Upper lobe of right lung (tissue), 1 donor: Measurements from ENCODE around the gene CNTNAP1. TPM values are rescaled to one million over a fixed set of nuclear protein-coding genes. Genes with fewer than 3 reads are reported as not detected.

Experiments
- ATAC-seq: fragments of 200-7000 bp; cut with Tn5 transposase; one replicate; pipeline ENCODE4 v1.9.1; 2020; ENCODE audit warnings: mild to moderate bottlenecking, moderate library complexity
- DNase-seq: peaks from one replicate; pipeline ENCODE4 v3.0.0-alpha.2; 2020
- H3K27ac ChIP-seq: fragments of 200-600 bp; one replicate; pipeline ENCODE4 v1.8.0; 2022
- H3K27me3 ChIP-seq: fragments of 200-600 bp; one replicate; pipeline ENCODE4 v1.8.0; 2022; ENCODE audit warnings: mild to moderate bottlenecking
- H3K36me3 ChIP-seq: fragments of 200-600 bp; one replicate; pipeline ENCODE4 v1.8.0; 2022
- H3K4me1 ChIP-seq: fragments of 200-600 bp; one replicate; pipeline ENCODE4 v1.8.0; 2022
- H3K4me3 ChIP-seq: fragments of 200-600 bp; one replicate; pipeline ENCODE4 v1.8.0; 2022; ENCODE audit warnings: mild to moderate bottlenecking
- H3K9me3 ChIP-seq: fragments of 200-600 bp; one replicate; pipeline ENCODE4 v1.8.0; 2022
- CTCF ChIP-seq: fragments of 200-600 bp; IDR thresholded peaks from one replicate; pipeline ENCODE4 v1.8.0; 2022; ENCODE audit warnings: antibody characterized with exemption
- intact Hi-C: fragments of 100-400 bp; cut with DNase I; formaldehyde crosslinking; loops from one replicate; pipeline ENCODE4 v1.11.0; 2022
- long read RNA-seq: library from polyadenylated mRNA; unstranded; transcript quantifications from one replicate; pipeline ENCODE4 v2.0.0, GENCODE V29; 2021
- total RNA-seq: library from RNA; stranded (reverse); fragmentation: NEBNext Ultra II Directional; extraction: Animal tissue kit (Norgen Biotek cat#: 25700); gene quantifications from one replicate; pipeline ENCODE4 v1.2.1, GENCODE V29; 2021
- donor health status: DM: no; HTN: yes; CAD: no; lungs with severe emphysema.

Gene CNTNAP1
- total RNA-seq: 6.5 TPM
- long read RNA-seq, partial matches to known transcripts: 0 of 2 reads
- long read RNA-seq, other reads (novel, unspliced or antisense): 2 of 2 reads

- peaks cover 56% of the 10 kb centered on the region for H3K4me1 ChIP-seq
- H3K27ac ChIP-seq: no peak within 1 kb of the TSS
- TF ChIP-seq CTCF: no peak
- no peaks in the 10 kb centered on the region for H3K27me3 ChIP-seq
- H3K9me3 ChIP-seq: no peaks in the 10 kb centered on the region
- intact Hi-C loops: no loop called here
- ATAC-seq: no peak
- DNase-seq: peak; percentile 75
- no peaks in the 10 kb centered on the region for H3K36me3 ChIP-seq
- H3K4me3 ChIP-seq: peak within 1 kb of the TSS; percentile 48
These were observed at the start of gene CNTNAP1 for GRCh38 chr17:42681976-42682721. Gene CNTNAP1, plus strand, starts transcription at chr17:42682531. Its CDS starts 299 bp downstream, at chr17:42682830.

- no peaks in the 10 kb centered on the region for H3K4me1 ChIP-seq
- H3K27me3 ChIP-seq: no peaks in the 10 kb centered on the region
- intact Hi-C loops: no loop called here
- ATAC-seq: no peak
- H3K4me3 ChIP-seq: no peak overlapping the region
- no peak for DNase-seq
- H3K27ac ChIP-seq: no peak overlapping the region
- TF ChIP-seq CTCF: no peak
- no peaks in the 10 kb centered on the region for H3K9me3 ChIP-seq
- no peaks in the 10 kb centered on the region for H3K36me3 ChIP-seq
These were observed 49.3 kb upstream of the CNTNAP1 start for GRCh38 chr17:42632949-42633444.

- ATAC-seq: no peak
These were observed 42.7 kb upstream of the CNTNAP1 start for GRCh38 chr17:42639525-42640113.

GRCh38 chr17:42640121-42640520 lies 42.2 kb upstream of the CNTNAP1 start:
- Histone ChIP-seq H3K4me3 (no peak overlapping the region), H3K27ac (no peak overlapping the region), H3K9me3 (no peaks in the 10 kb centered on the region), H3K4me1 (no peaks in the 10 kb centered on the region), H3K27me3 (no peaks in the 10 kb centered on the region), H3K36me3 (no peaks in the 10 kb centered on the region)
- no peak for TF ChIP-seq CTCF
- intact Hi-C loops: no loop called here
- DNase-seq (no peak), ATAC-seq (no peak)

More at GRCh38 chr17:42639525-42640113, 42.7 kb upstream of the CNTNAP1 start:
- no peak overlapping the region for H3K4me3 ChIP-seq
- no peaks in the 10 kb centered on the region for H3K27me3 ChIP-seq
- no peak overlapping the region for H3K27ac ChIP-seq
- H3K4me1 ChIP-seq: no peaks in the 10 kb centered on the region
- TF ChIP-seq CTCF: no peak
- no peaks in the 10 kb centered on the region for H3K9me3 ChIP-seq
- intact Hi-C loops: no loop called here
- no peak for DNase-seq
- no peaks in the 10 kb centered on the region for H3K36me3 ChIP-seq

GRCh38 chr17:42642336-42642735 lies 40.0 kb upstream of the CNTNAP1 start:
- intact Hi-C loops: no loop called here
- DNase-seq: no peak
- no peak for ATAC-seq

More at GRCh38 chr17:42642336-42642735, 40.0 kb upstream of the CNTNAP1 start:
- TF ChIP-seq CTCF: no peak
- H3K4me1 ChIP-seq: no peaks in the 10 kb centered on the region
- no peaks in the 10 kb centered on the region for H3K36me3 ChIP-seq
- H3K27ac ChIP-seq: no peak overlapping the region
- no peaks in the 10 kb centered on the region for H3K27me3 ChIP-seq
- H3K9me3 ChIP-seq: no peaks in the 10 kb centered on the region
- H3K4me3 ChIP-seq: no peak overlapping the region
